GM23338 (cell line): ENCODE measurements around the gene SERF2. TPM values are rescaled to one million over a fixed set of nuclear protein-coding genes. Genes with fewer than 3 reads are reported as not detected.

Source experiments
- ATAC-seq: fragments of 200-7000 bp; cut with Tn5 transposase; 3 replicates; pipeline ENCODE4 v1.9.1; 2020
- DNase-seq: peaks from one replicate; pipeline ENCODE4 v3.0.0-alpha.2; 2015; ENCODE audit warnings: low spot score
- H2AFZ ChIP-seq: fragments of 200-600 bp; sonication (generic); 2 replicates; pipeline ENCODE4 v1.8.0; 2016; ENCODE audit warnings: antibody characterized with exemption, mild to moderate bottlenecking, moderate library complexity
- H3F3A ChIP-seq: fragments of 200-600 bp; sonication (generic); replicated peaks from 2 replicates; pipeline ENCODE4 v1.8.0; 2017; ENCODE audit warnings: antibody characterized with exemption, mixed run types, low read depth
- H3K27ac ChIP-seq: fragments of 200-600 bp; sonication (generic); 2 replicates; pipeline ENCODE4 v1.6.1; 2016; ENCODE audit warnings: low read depth
- H3K27me3 ChIP-seq: fragments of 200-600 bp; sonication (generic); 2 replicates; pipeline ENCODE4 v1.8.0; 2016; ENCODE audit warnings: mild to moderate bottlenecking, mixed run types, moderate library complexity; ENCODE audit not compliant: insufficient read depth
- H3K36me3 ChIP-seq: fragments of 200-600 bp; sonication (generic); 2 replicates; pipeline ENCODE4 v1.8.0; 2016; ENCODE audit warnings: mild to moderate bottlenecking; ENCODE audit not compliant: insufficient read depth
- H3K4me1 ChIP-seq: fragments of 200-600 bp; sonication (generic); 2 replicates; pipeline ENCODE4 v1.8.0; 2016; ENCODE audit warnings: mild to moderate bottlenecking, moderate library complexity; ENCODE audit not compliant: insufficient read depth
- H3K4me2 ChIP-seq: fragments of 200-600 bp; sonication (generic); 2 replicates; pipeline ENCODE4 v1.7.1; 2017; ENCODE audit warnings: mixed run types
- H3K4me3 ChIP-seq: fragments of 200-600 bp; sonication (generic); 2 replicates; pipeline ENCODE4 v1.6.1; 2016; ENCODE audit warnings: mixed run types
- H3K79me2 ChIP-seq: fragments of 200-600 bp; sonication (generic); replicated peaks from 2 replicates; pipeline ENCODE4 v1.8.0; 2017; ENCODE audit warnings: mild to moderate bottlenecking; ENCODE audit not compliant: insufficient read depth
- H3K9me2 ChIP-seq: fragments of 200-600 bp; sonication (generic); 2 replicates; pipeline ENCODE4 v1.8.0; 2017; ENCODE audit not compliant: insufficient read depth
- H4K20me1 ChIP-seq: fragments of 200-600 bp; sonication (generic); replicated peaks from 2 replicates; pipeline ENCODE4 v1.8.0; 2017; ENCODE audit warnings: mild to moderate bottlenecking; ENCODE audit not compliant: insufficient read depth
- H3K27ac Mint-ChIP-seq: 2 replicates; pipeline ENCODE4 v1.8.0; 2020; ENCODE audit warnings: inconsistent platforms, mild to moderate bottlenecking, moderate library complexity, mixed read lengths
- H3K27me3 Mint-ChIP-seq: 3 replicates; pipeline ENCODE4 v1.8.0; 2022; ENCODE audit warnings: low read depth, mild to moderate bottlenecking, moderate library complexity, mixed read lengths, inconsistent platforms; ENCODE audit not compliant: insufficient read depth, poor library complexity
- H3K36me3 Mint-ChIP-seq: 3 replicates; pipeline ENCODE4 v1.8.0; 2021; ENCODE audit warnings: low read depth, mild to moderate bottlenecking, inconsistent platforms, moderate library complexity, mixed read lengths
- H3K4me1 Mint-ChIP-seq: 3 replicates; pipeline ENCODE4 v1.8.0; 2020; ENCODE audit warnings: mild to moderate bottlenecking, inconsistent platforms, mixed read lengths
- H3K4me3 Mint-ChIP-seq: 3 replicates; pipeline ENCODE4 v1.8.0; 2021; ENCODE audit warnings: moderate library complexity, mild to moderate bottlenecking, inconsistent platforms, mixed read lengths
- H3K9me3 Mint-ChIP-seq: 3 replicates; pipeline ENCODE4 v1.8.0; 2020; ENCODE audit warnings: moderate library complexity, mild to moderate bottlenecking, inconsistent platforms, mixed read lengths
- CREB1 ChIP-seq: fragments of 250-450 bp; sonication (Bioruptor Pico); IDR thresholded peaks from 2 replicates; pipeline ENCODE4 v1.5.0; 2020; ENCODE audit warnings: low read depth, mild to moderate bottlenecking, moderate library complexity
- CTCF ChIP-seq, 2 experiments: fragments of 200-600 bp in 1 of 2; sonication (generic) in 1 of 2; conservative IDR thresholded peaks; 2 replicates each; pipeline versions ENCODE4 v1.5.1 to v1.6.1; 2016 to 2017; ENCODE audit warnings: antibody characterized with exemption in 2 of 2, low read depth in 2 of 2, mild to moderate bottlenecking in 2 of 2, moderate library complexity in 1 of 2
- ETS1 ChIP-seq: IDR thresholded peaks from 2 replicates; pipeline ENCODE4 v1.6.1; 2016; ENCODE audit warnings: antibody characterized with exemption
- EZH2phosphoT487 ChIP-seq: fragments of 200-600 bp; sonication (generic); IDR thresholded peaks from one replicate; pipeline ENCODE4 v1.8.1; 2018; ENCODE audit warnings: antibody characterized with exemption; ENCODE audit not compliant: unreplicated experiment
- JUNB ChIP-seq: IDR thresholded peaks from one replicate; pipeline ENCODE4 v1.6.1; 2016; ENCODE audit warnings: antibody characterized with exemption; ENCODE audit not compliant: unreplicated experiment
- NANOG ChIP-seq: IDR thresholded peaks from 2 replicates; pipeline ENCODE4 v1.6.1; 2016; ENCODE audit warnings: antibody characterized with exemption, borderline replicate concordance
- POLR2AphosphoS5 ChIP-seq: IDR thresholded peaks from 2 replicates; pipeline ENCODE4 v1.6.1; 2016; ENCODE audit warnings: antibody characterized with exemption, low read depth
- REST ChIP-seq: IDR thresholded peaks from one replicate; pipeline ENCODE4 v1.6.1; 2018; ENCODE audit warnings: antibody characterized with exemption; ENCODE audit not compliant: unreplicated experiment
- STAT1 ChIP-seq: IDR thresholded peaks from one replicate; pipeline ENCODE4 v1.6.1; 2016; ENCODE audit warnings: antibody characterized with exemption; ENCODE audit not compliant: unreplicated experiment
- ZNF114 ChIP-seq: fragments of 250-450 bp; sonication (Bioruptor Pico); IDR thresholded peaks from 2 replicates; pipeline ENCODE4 v1.5.0; 2020; ENCODE audit warnings: mild to moderate bottlenecking, moderate library complexity
- ZNF462 ChIP-seq: fragments of 250-450 bp; sonication (Bioruptor Pico); IDR thresholded peaks from 2 replicates; pipeline ENCODE4 v1.5.0; 2020; ENCODE audit warnings: mild to moderate bottlenecking, moderate library complexity
- polyA plus RNA-seq: library from polyadenylated mRNA; unstranded; fragments of >200 nt; fragmentation: Nextera tagmentation; extraction: Ambion mirVana; gene quantifications from 2 replicates; pipeline ENCODE4 v1.2.1, GENCODE V29; 2016
- total RNA-seq: library from RNA; depleted of rRNA; stranded (reverse); fragments of >200 nt; shearing (Covaris generic); gene quantifications from 2 replicates; pipeline ENCODE4 v1.2.3, GENCODE V29; 2014

SERF2 gene
- total and polyA plus RNA-seq, 2 experiments from 2014 or later: 460 to 2,602 TPM

DNA sequence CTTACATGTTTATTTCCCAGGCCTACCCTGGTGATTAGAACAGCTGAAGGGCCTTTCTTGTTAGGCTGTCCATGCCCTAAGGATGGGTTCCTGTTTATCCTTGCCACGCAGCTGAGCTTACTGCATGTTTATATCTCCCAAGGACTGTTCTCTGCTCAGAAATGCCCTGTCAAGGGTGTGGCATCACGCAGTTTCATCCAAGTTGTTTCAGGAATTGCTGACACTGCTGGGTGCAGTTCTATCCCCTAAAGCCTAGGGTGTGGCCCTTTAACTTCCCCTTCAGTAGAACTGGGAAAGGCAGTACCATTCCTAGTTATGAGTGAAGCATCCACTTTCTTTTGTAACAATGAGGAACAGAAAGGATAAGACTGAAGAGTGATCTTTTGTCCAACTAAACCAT lies 20.3 kb upstream of the SERF2 start:
- peaks cover 17% of the 10 kb centered on the region for H3K4me1 Mint-ChIP-seq
- Histone ChIP-seq H3K27ac (no peak overlapping the region), H4K20me1 (peaks cover 38% of the 10 kb centered on the region), H3K4me2 (no peak overlapping the region), H2AFZ (no peak overlapping the region), H3K9me2 (no peaks in the 10 kb centered on the region), H3K79me2 (no peaks in the 10 kb centered on the region), H3K4me3 (no peak overlapping the region), H3K36me3 (peaks cover 56% of the 10 kb centered on the region), H3F3A (peaks cover 74% of the 10 kb centered on the region), H3K4me1 (peaks cover 11% of the 10 kb centered on the region), H3K27me3 (no peaks in the 10 kb centered on the region)
- DNase-seq (no peak), ATAC-seq (no peak)
- peaks cover 71% of the 10 kb centered on the region for H3K36me3 Mint-ChIP-seq
- H3K27me3 Mint-ChIP-seq: peaks cover 9% of the 10 kb centered on the region
- no peak overlapping the region for H3K27ac Mint-ChIP-seq
- H3K4me3 Mint-ChIP-seq: no peak overlapping the region
- TF ChIP-seq ZNF114 (CRISPR knock-in tag) (no peak), REST (no peak), ETS1 (no peak)
- H3K9me3 Mint-ChIP-seq: no peaks in the 10 kb centered on the region

DNA sequence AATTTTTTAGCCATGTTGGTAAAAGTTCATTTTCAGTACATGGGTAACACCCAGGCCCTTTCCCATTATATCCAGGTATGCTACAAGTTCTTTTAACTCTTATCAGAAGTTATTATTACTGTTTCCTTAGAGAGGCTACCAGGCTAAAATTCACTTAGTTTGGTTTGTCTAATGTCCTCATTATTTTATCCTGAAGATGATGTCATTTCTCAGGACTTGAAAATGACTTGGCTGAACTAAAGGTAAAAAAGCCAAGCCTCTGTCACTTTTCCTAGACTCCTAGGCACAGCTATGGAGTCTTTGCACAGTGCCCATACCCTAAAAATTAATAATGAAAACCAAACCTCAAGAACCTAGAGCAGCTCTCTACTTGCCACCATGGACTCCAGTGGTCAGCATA lies 19.5 kb upstream of the SERF2 start:
- Histone ChIP-seq H3K27ac (no peak overlapping the region), H3K4me2 (no peak overlapping the region), H3K36me3 (peaks cover 50% of the 10 kb centered on the region), H3K4me1 (peaks cover 11% of the 10 kb centered on the region), H4K20me1 (peaks cover 32% of the 10 kb centered on the region), H2AFZ (no peak overlapping the region), H3K79me2 (no peaks in the 10 kb centered on the region), H3K27me3 (no peaks in the 10 kb centered on the region), H3K9me2 (no peaks in the 10 kb centered on the region), H3K4me3 (no peak overlapping the region), H3F3A (peaks cover 71% of the 10 kb centered on the region)
- DNase-seq: no peak
- H3K9me3 Mint-ChIP-seq: no peaks in the 10 kb centered on the region
- no peak overlapping the region for H3K4me3 Mint-ChIP-seq
- peaks cover 11% of the 10 kb centered on the region for H3K27me3 Mint-ChIP-seq
- no peak overlapping the region for H3K27ac Mint-ChIP-seq
- no peak for ATAC-seq
- H3K4me1 Mint-ChIP-seq: peaks cover 17% of the 10 kb centered on the region
- peaks cover 64% of the 10 kb centered on the region for H3K36me3 Mint-ChIP-seq
- TF ChIP-seq EZH2phosphoT487 (no peak), POLR2AphosphoS5 (no peak), CREB1 (CRISPR knock-in tag) (no peak), JUNB (no peak), STAT1 (no peak), ZNF462 (CRISPR knock-in tag) (no peak), NANOG (no peak), CTCF (conservative IDR thresholded peaks at IDR 0.05; ENCODE audit: low read depth in 2 of 2) (no peak)
